CD4-positive, alpha-beta T cell treated with Interleukin-2 at 100 ng/mL for 4 hours (primary cell): ENCODE data around the gene CACNB4.
"Not testable (repeated sequence)": the region's sequence is repeated elsewhere in the genome, so short reads cannot be mapped to it uniquely, and the experiment has no call there.

Experiments
- DNase-seq: peaks from one replicate; pipeline ENCODE4 v3.0.0-alpha.2; 2020; ENCODE audit warnings: low spot score

The CACNB4 gene

GRCh38 chr2:151904807-151905206, 194.0 kb downstream of the CACNB4 start:
- DNase-seq = no peak

GRCh38 chr2:151904021-151904420, 194.8 kb downstream of the CACNB4 start:
- DNase-seq = no peak

GRCh38 chr2:151902829-151903228, 196.0 kb downstream of the CACNB4 start:
- DNase-seq = no peak

- no peak for DNase-seq
These were observed 198.5 kb downstream of the CACNB4 start for GRCh38 chr2:151900331-151900730.

GRCh38 chr2:151899156-151899555, 199.7 kb downstream of the CACNB4 start:
- no peak for DNase-seq

- no peak for DNase-seq
These were observed 207.2 kb downstream of the CACNB4 start for GRCh38 chr2:151891566-151892194.

GRCh38 chr2:151887164-151887563, 211.7 kb downstream of the CACNB4 start:
- DNase-seq = no peak

- no peak for DNase-seq
These were observed 212.6 kb downstream of the CACNB4 start for GRCh38 chr2:151886241-151886640.

GRCh38 chr2:151882786-151883445, 215.9 kb downstream of the CACNB4 start:
- no peak for DNase-seq

GRCh38 chr2:151881342-151881741, 217.5 kb downstream of the CACNB4 start:
- no peak for DNase-seq

GRCh38 chr2:151880586-151880985, 218.3 kb downstream of the CACNB4 start:
- DNase-seq = no peak

- no peak for DNase-seq
These were observed 219.9 kb downstream of the CACNB4 start for GRCh38 chr2:151878655-151879563.

- no peak for DNase-seq
These were observed 220.6 kb downstream of the CACNB4 start for GRCh38 chr2:151878204-151878603.

- not testable (repeated sequence) for DNase-seq
These were observed 223.2 kb downstream of the CACNB4 start for GRCh38 chr2:151875631-151876030.

GRCh38 chr2:151872463-151872862, 226.4 kb downstream of the CACNB4 start:
- no peak for DNase-seq

GRCh38 chr2:151869291-151869690, 229.6 kb downstream of the CACNB4 start:
- DNase-seq = no peak

GRCh38 chr2:151862700-151863099, 236.1 kb downstream of the CACNB4 start:
- DNase-seq = no peak

GRCh38 chr2:151861174-151861573, 237.7 kb downstream of the CACNB4 start:
- no peak for DNase-seq

- no peak for DNase-seq
These were observed 238.2 kb downstream of the CACNB4 start for GRCh38 chr2:151860613-151861146.

GRCh38 chr2:151860210-151860609, 238.6 kb downstream of the CACNB4 start:
- no peak for DNase-seq

- DNase-seq = no peak
These were observed 241.2 kb downstream of the CACNB4 start for GRCh38 chr2:151857650-151858049.

- DNase-seq = no peak
These were observed 243.7 kb downstream of the CACNB4 start for GRCh38 chr2:151855111-151855510.
